Ishikawa (cell line): ENCODE results near the gene ADAP1.

Source experiments
- CEBPB ChIP-seq: IDR thresholded peaks from 2 replicates; pipeline ENCODE4 v1.6.1; 2012
- CREB1 ChIP-seq: IDR thresholded peaks from 2 replicates; pipeline ENCODE4 v1.6.1; 2012; ENCODE audit warnings: low read depth
- EGR1 ChIP-seq: IDR thresholded peaks from 2 replicates; pipeline ENCODE4 v1.6.1; 2012
- EP300 ChIP-seq: IDR thresholded peaks from 2 replicates; pipeline ENCODE4 v1.6.1; 2012; ENCODE audit warnings: borderline replicate concordance
- FOXM1 ChIP-seq: IDR thresholded peaks from 2 replicates; pipeline ENCODE4 v1.6.1; 2012; ENCODE audit warnings: low read depth, borderline replicate concordance
- MAX ChIP-seq: IDR thresholded peaks from 2 replicates; pipeline ENCODE4 v1.6.1; 2012
- NFIC ChIP-seq: IDR thresholded peaks from 2 replicates; pipeline ENCODE4 v1.6.1; 2012
- RAD21 ChIP-seq: IDR thresholded peaks from 2 replicates; pipeline ENCODE4 v1.6.1; 2012; ENCODE audit warnings: low read depth
- REST ChIP-seq: IDR thresholded peaks from 2 replicates; pipeline ENCODE4 v1.6.1; 2012; ENCODE audit warnings: low read depth, mild to moderate bottlenecking
- TAF1 ChIP-seq: IDR thresholded peaks from 2 replicates; pipeline ENCODE4 v1.6.1; 2012; ENCODE audit warnings: low read depth, mild to moderate bottlenecking
- TCF12 ChIP-seq: IDR thresholded peaks from 2 replicates; pipeline ENCODE4 v1.6.1; 2012; ENCODE audit warnings: low read depth
- TEAD4 ChIP-seq: IDR thresholded peaks from 2 replicates; pipeline ENCODE4 v1.6.1; 2012
- USF1 ChIP-seq: IDR thresholded peaks from 2 replicates; pipeline ENCODE4 v1.6.1; 2012
- YY1 ChIP-seq: IDR thresholded peaks from 2 replicates; pipeline ENCODE4 v1.6.1; 2012; ENCODE audit warnings: low read depth
- ZBTB7A ChIP-seq: IDR thresholded peaks from 2 replicates; pipeline ENCODE4 v1.6.1; 2012; ENCODE audit warnings: low read depth

ADAP1 gene

GRCh38 chr7:954330-955238 is at the start of gene ADAP1:
ADAP1 (minus strand) TSS chr7:954680; CDS start chr7:954477, 203 bp downstream.
- peak; percentile 49 for TF ChIP-seq RAD21
- TF ChIP-seq TEAD4: no peak

GRCh38 chr7:999941-1000935 is 45.8 kb upstream of the ADAP1 start:
- TF ChIP-seq YY1 (no peak), ZBTB7A (no peak), TAF1 (no peak), RAD21 (no peak), CREB1 (no peak), TCF12 (no peak), EGR1 (no peak), NFIC (no peak), USF1 (no peak), MAX (no peak), TEAD4 (no peak), REST (no peak)

- TF ChIP-seq CEBPB (no peak), EP300 (no peak), TCF12 (no peak), NFIC (no peak), TAF1 (no peak), FOXM1 (no peak), YY1 (no peak), CREB1 (no peak), EGR1 (no peak), RAD21 (no peak), TEAD4 (no peak)
Observed at GRCh38 chr7:999149-999879, 44.8 kb upstream of the ADAP1 start.

GRCh38 chr7:997404-998395 is 43.2 kb upstream of the ADAP1 start:
- TF ChIP-seq FOXM1 (no peak), ZBTB7A (0 out of 2 replicates have a peak, but pooled peaks have one; percentile 33), TAF1 (no peak), EP300 (no peak), TEAD4 (no peak)

- TF ChIP-seq NFIC (no peak), CREB1 (no peak), ZBTB7A (no peak), TCF12 (no peak), RAD21 (no peak), EP300 (no peak), USF1 (no peak), EGR1 (no peak), TEAD4 (no peak)
Observed at GRCh38 chr7:996079-996872, 41.8 kb upstream of the ADAP1 start.
